ENCODE measurements around the gene IGFL1. TPM values are rescaled to one million over a fixed set of nuclear protein-coding genes. Genes with fewer than 3 reads are reported as not detected.
"Not testable (repeated sequence)": the region's sequence is repeated elsewhere in the genome, so short reads cannot be mapped to it uniquely, and the experiment has no call there.

IGFL1 gene
- total RNA-seq, 1 donor from 2014 or later: not detected

DNA sequence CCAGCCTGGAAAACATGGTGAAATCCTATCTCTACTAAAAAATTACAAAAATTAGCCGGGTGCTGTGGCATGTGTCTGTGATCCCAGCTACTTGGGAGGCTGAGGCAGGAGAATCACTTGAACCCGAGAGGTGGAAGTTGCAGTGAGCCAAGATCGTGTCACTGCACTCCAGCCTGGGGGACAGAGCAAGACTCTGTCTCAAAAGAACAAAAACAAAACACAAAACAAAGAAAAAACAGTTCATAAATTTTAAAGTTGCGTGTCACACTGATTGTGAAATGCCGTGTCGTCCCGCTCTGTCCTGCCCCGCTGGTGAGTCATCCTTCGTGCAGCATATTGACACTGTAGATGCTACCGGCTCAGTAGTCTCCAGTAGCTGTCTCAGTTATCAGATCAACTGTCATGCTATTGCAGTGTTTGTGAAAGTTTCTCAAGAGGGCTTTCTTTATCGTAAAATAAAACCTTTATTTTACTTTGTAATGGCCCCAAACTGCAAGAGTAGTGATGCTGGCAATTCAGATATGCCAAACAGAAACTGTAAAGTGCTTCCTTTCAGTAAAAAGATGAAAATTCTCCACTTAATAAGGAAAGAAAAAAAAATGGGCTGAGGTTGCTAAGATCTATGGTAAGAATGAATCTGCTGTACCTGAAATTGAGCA, 36.4 kb upstream of the IGFL1 start:
- ATAC-seq: peak; percentile 73 to 80
- Histone ChIP-seq H3K27ac (no peak overlapping the region), H3K36me3 (no peaks in the 10 kb centered on the region), H3K9me3 (no peaks in the 10 kb centered on the region), H3K4me1 (peaks cover 9% of the 10 kb centered on the region), H3K4me3 (no peak overlapping the region), H3K27me3 (ENCODE audit: low read depth) (peaks cover 41% of the 10 kb centered on the region)
- TF ChIP-seq, protein P1, sequence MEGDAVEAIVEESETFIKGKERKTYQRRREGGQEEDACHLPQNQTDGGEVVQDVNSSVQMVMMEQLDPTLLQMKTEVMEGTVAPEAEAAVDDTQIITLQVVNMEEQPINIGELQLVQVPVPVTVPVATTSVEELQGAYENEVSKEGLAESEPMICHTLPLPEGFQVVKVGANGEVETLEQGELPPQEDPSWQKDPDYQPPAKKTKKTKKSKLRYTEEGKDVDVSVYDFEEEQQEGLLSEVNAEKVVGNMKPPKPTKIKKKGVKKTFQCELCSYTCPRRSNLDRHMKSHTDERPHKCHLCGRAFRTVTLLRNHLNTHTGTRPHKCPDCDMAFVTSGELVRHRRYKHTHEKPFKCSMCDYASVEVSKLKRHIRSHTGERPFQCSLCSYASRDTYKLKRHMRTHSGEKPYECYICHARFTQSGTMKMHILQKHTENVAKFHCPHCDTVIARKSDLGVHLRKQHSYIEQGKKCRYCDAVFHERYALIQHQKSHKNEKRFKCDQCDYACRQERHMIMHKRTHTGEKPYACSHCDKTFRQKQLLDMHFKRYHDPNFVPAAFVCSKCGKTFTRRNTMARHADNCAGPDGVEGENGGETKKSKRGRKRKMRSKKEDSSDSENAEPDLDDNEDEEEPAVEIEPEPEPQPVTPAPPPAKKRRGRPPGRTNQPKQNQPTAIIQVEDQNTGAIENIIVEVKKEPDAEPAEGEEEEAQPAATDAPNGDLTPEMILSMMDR (IDR thresholded peaks at IDR 0.05): no peak
- intact Hi-C loops (cut with DNase I): no loop called here
- DNase-seq: no peak

GRCh38 chr19:46193678-46194077, 35.9 kb upstream of the IGFL1 start:
- ATAC-seq (no peak), DNase-seq (no peak)
- TF ChIP-seq, protein P1 (IDR thresholded peaks at IDR 0.05): no peak
- Histone ChIP-seq H3K4me1 (peaks cover 9% of the 10 kb centered on the region), H3K27ac (no peak overlapping the region), H3K9me3 (no peaks in the 10 kb centered on the region), H3K27me3 (ENCODE audit: low read depth) (peaks cover 36% of the 10 kb centered on the region), H3K36me3 (no peaks in the 10 kb centered on the region), H3K4me3 (no peak overlapping the region)
- intact Hi-C loops (cut with DNase I): no loop called here

GRCh38 chr19:46195104-46195503, 34.4 kb upstream of the IGFL1 start:
- H3K27ac ChIP-seq: no peak overlapping the region
- peaks cover 9% of the 10 kb centered on the region for H3K4me1 ChIP-seq
- TF ChIP-seq, protein P1 (IDR thresholded peaks at IDR 0.05): no peak
- peaks cover 23% of the 10 kb centered on the region for H3K27me3 ChIP-seq (ENCODE audit: low read depth)
- no peak overlapping the region for H3K4me3 ChIP-seq
- no peak for DNase-seq
- no peak for ATAC-seq
- no peaks in the 10 kb centered on the region for H3K36me3 ChIP-seq
- no peaks in the 10 kb centered on the region for H3K9me3 ChIP-seq
- intact Hi-C loops (cut with DNase I): no loop called here

DNA sequence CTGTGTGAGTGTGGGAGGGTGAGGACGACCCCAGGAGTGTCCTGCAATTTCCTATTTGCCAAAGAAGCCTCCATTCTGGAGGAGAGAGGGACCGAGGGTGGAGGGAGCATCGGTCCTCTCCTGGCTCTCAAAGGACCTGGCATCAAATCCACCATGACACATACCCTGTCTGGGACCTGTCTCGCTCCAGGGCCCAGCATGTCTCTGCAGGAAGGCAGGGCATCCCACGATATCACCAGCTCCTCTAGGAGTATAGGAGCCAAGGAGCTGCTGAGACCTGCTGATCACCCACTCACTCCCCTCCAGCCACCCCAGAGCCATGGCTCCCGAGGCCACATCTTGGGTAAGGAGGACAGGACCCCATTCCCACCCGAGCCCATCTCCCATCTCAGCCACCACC, 33.6 kb upstream of the IGFL1 start:
- H3K36me3 ChIP-seq; intact Hi-C loops (cut with DNase I); DNase-seq; H3K4me3 ChIP-seq; H3K9me3 ChIP-seq; ATAC-seq; H3K27ac ChIP-seq; H3K4me1 ChIP-seq: not testable (repeated sequence)
- peaks cover 15% of the 10 kb centered on the region for H3K27me3 ChIP-seq (ENCODE audit: low read depth)

DNA sequence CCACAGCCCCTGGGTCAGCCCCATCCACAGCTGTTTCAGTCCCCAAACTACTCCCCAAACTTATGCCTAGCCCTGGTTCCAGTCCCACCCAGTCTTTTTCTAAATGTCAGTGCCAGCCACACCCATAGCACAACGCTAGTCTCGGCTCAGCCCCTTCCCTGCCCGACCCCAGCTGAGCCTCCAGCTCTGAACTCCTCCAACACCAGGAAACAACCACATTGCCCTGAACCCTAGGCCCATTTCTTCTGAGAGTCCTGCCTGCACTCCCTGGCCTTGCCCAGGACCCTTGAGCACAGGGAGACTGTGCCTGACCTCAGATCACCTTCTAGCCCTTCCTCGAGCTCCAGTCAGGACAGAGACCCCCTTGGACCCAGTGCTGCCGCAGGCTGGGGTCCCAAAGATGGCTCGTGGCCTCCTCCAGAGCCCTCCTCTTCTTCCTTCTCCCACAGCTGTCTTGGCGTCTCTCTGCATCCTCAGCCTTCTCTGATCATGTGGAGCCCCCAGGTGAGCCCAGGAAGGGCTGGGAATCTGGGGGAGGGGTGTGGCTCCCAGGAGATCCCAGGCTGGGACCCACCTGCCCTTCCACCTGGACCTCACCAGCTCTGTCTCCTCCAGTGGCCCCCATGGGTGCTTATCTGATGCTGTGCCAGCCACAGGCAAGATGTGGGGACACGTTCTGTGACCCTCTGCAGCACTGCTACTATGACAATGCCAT, 33.0 kb upstream of the IGFL1 start:
- peaks cover 9% of the 10 kb centered on the region for H3K4me1 ChIP-seq
- H3K36me3 ChIP-seq: no peaks in the 10 kb centered on the region
- no peak overlapping the region for H3K27ac ChIP-seq
- intact Hi-C loops (cut with DNase I): no loop called here
- TF ChIP-seq, protein P1 (IDR thresholded peaks at IDR 0.05): no peak
- no peaks in the 10 kb centered on the region for H3K9me3 ChIP-seq
- no peak overlapping the region for H3K4me3 ChIP-seq
- ATAC-seq: no peak
- peaks cover 13% of the 10 kb centered on the region for H3K27me3 ChIP-seq (ENCODE audit: low read depth)
- DNase-seq: no peak
